Measurements from ENCODE around the gene UFC1. TPM values are rescaled to one million over a fixed set of nuclear protein-coding genes. Genes with fewer than 3 reads are reported as not detected.

Gene UFC1
- total RNA-seq, 1 experiment from 2014 or later: 95.6 TPM

DNA sequence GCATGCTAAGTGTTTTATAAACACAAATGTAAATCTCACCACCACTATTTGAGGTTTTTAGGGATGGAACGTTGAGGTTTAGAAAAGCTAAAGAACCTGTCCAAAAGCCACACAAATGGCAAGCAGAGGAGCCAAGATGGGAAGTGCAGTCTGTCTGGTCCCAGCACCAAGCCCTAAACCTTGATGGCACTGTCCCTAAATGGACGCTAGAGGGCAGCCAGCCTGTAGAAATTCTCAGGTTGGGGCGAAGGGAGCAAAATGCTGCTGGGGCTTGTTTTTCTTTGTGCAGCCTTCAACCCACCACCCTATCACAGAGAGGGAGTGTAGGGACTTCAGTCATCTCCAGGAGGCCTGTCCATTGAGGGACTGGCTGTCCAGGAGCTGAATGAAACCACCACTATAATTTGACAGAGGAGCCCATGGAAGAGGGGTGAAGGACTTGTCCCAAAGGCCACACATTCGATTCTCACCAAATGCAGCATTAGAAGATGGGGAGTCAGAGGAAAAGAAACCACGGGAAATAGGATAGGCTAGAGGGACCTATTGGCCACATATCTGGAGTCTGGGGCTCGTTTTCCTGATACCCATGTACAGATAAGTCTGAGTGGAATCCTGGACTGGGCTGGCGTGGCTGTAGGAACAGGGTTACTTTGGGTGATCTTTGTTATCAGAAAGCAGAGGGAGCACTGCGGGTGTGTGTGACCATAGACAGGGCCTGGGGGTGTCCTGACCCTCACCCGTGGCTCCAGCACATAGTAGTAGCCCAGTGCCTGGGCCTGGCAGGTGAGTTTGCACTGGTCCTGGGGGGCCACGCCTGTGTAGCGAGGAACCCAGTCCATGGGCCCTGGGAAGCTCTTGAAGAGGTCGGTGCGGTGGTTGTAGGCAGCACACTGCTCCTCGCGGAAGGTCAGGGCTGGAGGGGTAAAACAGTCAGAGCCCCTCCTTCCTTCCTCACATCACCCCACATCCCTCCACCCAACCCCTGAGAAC lies 39.0 kb downstream of the UFC1 start:
- DNase-seq (ENCODE audit: low read depth): peak; percentile 63

DNA sequence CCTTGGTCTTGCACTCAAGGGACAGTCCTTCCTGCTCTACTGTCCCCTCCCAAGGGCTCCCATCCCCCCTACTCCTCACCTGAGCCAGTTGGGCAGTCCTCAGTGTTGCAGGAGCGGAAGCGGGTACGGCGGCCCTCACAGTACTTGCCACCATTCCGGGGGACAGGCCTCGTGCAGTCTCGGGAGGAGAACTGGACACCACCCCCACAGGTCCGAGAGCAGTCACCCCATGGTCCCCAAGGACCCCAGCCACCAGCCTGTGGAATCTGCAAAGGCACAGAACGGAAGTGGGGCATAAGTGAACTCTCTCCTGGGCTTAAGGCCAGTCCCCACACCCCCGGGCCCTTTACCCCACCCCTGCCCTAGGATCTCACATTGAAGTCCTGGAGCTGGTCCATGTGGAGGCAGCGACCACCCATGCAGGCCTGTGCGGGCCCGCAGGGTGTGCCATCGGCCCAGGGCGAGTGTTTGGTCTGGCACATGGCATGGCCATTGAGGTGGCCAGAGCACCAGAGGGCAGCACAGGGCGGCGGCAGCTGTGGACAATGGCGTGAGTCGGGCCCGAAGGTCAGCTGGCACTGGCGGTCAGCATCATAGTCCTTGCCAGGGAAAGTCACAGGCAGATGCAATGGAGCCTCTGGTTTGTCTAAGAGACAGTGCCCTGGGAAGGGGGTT lies 39.9 kb downstream of the UFC1 start:
- no peak for DNase-seq (ENCODE audit: low read depth)

DNA sequence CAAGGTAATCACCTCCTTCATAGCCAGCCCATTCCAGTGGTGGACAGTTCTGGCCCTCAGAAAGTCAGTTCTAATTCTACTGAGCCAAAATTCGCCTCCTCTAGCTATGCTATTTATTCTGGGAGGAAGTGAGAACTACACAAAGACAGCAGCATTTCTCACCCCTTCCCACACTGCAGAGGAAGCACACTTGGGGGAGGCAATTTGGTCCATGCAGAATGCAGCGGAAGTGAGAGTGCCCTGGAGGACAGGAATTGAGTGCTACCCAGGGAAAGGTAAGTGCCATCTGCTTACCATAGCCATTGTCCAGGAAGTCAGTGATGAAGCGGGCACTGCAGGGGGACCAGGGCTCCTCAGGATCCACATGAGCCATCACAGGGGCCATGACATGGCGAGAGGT lies 41.4 kb downstream of the UFC1 start:
- no peak for DNase-seq (ENCODE audit: low read depth)

DNA sequence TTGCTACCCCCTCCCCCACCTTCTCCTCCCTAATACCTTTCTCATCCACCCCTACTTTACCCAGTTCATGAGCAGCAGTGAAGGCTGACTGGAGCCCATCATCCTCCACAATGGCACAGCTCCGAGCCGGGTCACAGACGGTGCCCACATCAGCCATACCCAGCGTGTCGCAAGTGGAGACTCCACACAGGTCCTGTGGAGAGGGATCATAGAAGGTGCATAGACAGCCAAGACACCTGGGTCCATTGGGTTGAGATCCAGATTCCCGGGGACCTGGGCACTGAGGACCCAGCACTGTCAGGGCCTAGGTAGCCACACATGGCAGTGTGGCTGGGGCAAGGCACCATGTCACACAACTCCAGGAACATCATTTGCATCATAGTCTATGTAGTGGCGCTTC lies 42.3 kb downstream of the UFC1 start:
- DNase-seq (ENCODE audit: low read depth): no peak

DNA sequence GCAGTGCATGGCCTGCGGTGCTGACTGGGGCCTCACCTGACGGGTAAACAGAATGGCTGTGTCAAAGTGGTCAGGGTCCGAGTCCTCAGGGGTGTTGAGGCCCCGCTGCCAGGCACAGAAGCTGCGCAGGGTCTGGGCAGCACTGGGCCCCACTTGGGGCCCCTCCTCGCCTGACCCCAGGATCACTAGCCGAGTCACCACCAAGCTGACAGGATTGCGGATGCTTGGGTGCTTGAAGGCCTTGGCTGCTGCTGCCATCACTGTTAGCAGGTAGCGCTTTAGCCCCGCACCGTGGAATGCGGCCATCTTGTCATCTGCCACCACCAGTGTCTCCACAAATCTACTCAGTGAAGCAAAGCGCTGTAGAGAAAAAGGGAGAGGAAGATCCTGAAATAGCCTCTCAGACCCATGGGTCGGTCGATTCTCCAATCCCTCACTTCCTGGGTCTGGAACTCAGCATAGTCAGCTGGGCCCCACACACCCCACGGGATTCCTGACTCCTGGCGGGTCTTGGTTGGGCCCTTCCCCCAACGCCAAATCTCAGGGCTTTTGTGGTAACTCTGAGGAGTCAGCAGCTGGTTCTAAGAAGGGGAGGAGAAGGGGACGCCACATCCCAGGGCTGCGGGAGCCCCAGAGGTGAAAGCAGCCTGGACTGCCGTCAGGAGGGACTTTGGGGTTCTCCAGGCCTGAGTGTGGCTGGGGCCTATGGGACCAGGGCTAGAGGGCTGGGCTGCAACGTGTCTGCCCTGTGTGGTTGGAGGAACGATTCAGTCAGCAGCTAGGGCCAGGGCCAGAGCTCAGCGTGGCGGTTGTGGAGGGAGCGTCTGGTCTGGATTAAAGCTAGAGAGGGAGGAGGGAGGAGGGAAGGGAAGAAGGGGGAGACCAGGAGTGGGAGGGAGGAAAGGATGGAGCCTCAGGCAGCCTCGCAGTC lies 43.0 kb downstream of the UFC1 start:
- peak; percentile 86 for DNase-seq (ENCODE audit: low read depth)

DNA sequence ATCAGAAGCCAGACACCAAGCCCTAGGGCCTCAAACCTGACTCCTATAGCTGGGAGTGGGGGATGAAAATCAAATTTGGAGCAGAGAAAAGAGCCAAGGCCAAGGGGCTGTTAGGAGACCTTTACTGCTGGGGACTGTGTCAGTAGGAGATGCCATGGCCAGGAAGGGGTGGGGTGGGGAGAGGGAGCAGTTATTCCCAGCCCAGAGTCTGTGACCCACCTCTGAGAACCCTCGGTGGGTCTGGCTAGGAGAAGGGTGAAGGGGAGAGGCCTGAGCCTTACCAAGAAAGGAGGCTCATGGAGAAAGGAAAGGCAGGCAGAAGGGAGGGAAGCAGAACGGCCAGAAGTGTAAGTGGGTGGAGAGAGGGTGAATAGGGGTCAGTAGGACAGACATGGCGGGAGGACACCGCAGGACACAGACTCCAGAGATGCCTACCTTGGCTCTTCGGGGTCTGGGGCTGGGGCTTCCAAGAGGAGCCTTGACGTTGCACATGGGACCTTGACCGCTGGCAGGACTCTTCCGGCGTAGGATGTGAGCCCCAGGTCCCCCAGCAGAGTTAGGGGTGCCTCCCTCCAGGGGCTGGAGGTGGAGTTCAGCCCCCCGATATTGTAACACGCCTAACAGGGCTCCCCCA lies 43.9 kb downstream of the UFC1 start:
- DNase-seq (ENCODE audit: low read depth): no peak

DNA sequence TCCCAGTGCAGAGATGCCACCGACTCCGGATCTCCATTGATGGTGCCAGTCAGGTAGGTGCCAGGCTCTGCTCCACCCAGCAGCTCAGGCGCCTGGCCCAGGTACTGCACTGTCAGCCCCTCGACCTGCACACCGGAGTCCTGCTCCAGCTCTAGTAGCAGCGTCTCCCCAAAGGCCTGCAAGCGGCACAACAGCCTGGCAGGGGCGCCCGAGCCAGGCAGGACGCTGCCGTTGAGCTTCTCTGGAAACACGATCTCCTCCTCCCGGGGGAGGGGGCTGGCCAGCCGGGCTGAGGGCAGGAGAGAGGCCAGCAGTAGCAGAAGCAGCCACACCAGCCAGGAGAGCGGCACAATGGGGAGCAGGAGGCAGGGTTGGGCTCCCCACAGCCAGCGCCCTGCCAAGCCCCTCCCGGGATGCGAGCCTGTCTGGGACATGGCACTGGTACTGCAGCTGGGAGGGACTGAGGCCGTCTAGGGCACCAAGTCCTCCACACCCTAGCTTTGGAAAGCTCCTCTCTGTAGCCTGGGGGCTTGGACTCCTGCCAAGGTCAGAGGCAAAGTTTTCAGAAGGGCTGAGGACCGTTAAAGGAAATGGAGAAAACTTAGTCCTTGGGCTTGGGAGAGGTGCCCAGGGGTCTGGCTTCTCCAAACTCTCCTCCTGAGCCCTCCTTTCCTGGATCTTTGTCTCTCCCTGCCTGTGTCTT lies 44.6 kb downstream of the UFC1 start:
- DNase-seq (ENCODE audit: low read depth): peak; percentile 82

DNA sequence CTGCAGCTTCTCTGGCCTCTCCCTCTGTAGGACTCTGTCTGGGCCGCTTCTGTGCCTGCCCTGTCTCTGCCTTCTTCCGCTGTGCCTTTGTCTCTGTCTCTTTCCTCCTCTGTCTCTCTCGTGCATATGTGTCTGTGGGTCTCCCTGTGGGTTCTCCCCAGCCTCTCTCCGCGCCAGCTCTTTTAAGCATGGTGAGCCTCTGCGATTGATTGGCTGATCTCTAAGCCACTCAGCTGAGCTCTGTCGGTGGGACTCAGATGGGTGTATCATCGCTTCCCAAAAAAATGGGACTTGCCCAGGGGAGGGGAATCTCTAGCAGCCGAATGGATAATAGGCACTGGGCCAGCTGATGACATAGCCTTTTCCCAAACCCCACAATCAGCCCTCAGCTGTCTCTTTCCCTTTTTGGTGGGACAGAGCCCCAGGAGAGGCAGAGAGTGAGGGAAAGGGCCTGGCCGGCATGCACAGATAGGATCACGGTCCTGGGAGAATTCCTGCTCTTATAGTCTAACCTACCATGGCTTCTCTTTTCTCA lies 45.2 kb downstream of the UFC1 start, which contains the start of gene ADAMTS4:
Gene ADAMTS4, minus strand, starts transcription at position 158 of the 535 bp plus-strand sequence. CDS start 427 bp downstream, outside the sequence.
- DNase-seq (ENCODE audit: low read depth): peak; percentile 95

DNA sequence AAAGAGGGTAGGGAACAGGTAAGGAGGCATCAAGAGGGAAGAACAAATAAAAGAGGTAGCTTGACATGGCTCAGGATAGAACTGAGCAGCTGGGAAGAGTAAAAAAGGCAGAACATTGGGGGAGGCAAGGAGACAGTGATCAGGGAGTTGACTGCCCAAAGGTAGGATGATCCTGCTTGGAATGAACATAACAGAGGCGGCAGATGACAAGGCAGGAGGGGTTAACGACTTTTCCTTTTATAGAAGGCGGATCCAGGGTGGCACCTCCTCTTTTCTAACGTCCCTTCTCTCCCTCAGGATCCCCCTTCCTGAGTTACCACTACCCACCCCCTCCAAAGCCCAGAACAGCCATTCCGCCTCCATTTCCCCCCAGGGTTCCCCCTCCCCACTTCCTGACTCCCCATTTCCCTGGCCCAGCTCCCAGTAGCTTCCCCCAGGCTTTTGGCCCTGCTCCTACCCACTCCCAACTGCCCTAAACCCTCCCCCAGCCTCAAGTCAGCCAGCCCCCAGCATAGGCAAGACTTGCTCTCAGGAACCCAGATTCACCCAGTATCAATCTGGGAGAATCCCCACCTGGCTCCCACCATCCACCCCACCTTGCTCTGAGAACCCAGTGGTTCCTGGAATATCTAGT lies 45.8 kb downstream of the UFC1 start:
- DNase-seq (ENCODE audit: low read depth): peak; percentile 37

DNA sequence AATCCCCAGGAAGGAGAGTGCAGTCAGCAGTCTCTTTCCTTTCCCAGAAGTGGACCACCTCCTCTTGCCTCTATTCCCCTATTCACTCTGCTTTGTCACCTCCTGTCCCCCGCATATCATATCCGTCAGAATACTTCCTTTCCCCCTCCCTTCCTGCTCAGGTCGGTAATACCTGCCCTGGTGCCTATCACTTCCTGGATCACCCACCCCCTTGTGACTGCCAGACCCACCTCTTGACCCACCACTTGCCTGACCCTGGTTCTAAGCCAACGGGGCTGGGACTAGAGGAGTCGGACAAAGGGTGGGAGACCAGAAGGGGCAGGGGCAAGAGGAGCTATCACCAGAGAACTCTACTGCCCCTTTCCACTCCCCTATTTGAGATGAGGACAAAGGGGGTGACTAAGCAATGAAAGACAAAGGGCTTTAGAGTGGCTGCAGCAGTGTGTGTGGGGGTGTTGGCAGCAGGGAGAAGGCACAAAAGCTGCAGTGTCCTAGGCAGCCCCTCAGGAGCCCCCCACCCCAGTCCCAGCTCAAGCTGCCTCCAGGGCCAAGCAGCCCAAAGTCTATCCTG lies 46.7 kb downstream of the UFC1 start:
- DNase-seq (ENCODE audit: low read depth): no peak

DNA sequence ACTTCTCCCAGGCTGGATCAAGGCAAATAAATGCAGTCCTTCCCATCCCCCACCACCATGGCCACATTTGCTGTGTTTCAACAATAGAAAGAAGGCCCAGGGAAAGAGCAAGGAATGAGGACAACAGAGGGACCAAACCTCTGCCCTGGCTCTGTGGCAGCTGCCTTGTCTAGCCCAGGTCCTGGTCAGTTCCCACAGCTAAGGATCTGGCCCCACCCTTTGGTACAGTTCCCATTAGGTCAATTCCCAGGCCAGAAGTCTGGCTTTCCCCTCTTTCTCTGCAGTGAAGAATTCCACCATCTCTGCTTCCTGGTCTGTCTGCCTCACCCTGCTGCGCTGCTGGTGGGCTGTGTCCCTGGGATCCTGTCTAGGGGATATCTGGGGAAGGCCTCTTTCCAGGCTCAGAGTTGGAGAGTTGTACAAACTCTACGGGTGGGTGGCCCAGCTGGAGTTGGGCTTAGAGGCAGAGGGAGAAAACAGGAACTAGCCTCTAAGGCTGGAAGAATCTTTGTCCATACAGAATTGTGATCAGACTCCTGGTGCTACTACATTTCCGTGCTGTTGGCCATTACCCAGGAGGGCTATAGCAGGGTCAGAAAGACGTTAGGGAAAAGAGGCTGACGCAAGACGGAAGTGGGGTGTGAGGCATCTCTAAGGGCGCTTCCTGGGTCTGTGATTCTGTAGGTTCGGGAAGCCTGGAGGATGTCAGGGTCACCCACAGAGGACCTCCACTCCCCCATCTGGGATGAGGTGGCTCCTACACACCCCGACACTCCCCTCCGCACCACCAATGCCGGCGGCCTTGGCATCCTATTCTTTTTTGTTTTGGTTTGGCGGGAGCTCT lies 47.4 kb downstream of the UFC1 start:
- DNase-seq (ENCODE audit: low read depth): peak; percentile 62

DNA sequence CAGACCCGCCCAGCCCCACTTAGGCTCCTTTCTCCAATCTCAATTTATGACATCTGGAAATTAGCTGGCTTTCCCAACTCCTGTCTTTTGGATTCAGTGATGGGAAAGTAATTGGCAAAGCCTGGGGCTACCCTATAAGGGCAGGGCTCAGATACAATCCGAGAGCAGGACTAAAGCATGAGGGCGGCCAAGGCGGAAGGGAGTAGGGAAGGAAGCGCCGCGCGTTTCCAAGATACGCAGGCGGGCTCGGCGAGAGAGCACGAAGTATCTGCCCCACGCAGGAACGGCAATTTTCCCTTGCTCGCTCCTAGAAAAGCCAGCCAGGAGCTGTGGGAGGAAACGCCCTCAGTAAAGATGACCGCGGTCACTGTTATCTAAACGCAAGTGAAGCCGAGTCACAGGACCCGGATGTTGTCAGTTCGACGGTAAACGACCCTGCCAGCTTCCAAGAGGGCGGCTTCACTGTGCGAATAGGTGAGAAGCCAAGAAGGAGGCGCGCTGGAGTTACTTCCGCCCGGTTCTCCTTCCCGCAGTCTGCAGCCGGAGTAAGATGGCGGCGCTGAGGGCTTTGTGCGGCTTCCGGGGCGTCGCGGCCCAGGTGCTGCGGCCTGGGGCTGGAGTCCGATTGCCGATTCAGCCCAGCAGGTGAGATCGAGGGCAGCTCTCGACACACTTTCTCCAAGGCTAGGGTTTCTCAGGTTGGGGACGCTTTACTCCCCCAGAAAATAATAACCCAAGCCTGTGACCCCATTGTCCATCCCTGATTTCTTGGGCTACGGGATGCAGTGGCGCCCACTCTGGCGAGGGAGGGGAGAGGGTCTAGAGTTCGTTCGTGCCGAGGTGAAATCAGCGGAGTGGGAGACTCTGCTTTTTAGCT lies 48.3 kb downstream of the UFC1 start, which contains the start of gene NDUFS2:
Gene NDUFS2, plus strand, starts transcription at position 532 of the 877 bp plus-strand sequence. Its CDS starts 19 bp downstream, at position 551.
- peak; percentile 98 for DNase-seq (ENCODE audit: low read depth)

DNA sequence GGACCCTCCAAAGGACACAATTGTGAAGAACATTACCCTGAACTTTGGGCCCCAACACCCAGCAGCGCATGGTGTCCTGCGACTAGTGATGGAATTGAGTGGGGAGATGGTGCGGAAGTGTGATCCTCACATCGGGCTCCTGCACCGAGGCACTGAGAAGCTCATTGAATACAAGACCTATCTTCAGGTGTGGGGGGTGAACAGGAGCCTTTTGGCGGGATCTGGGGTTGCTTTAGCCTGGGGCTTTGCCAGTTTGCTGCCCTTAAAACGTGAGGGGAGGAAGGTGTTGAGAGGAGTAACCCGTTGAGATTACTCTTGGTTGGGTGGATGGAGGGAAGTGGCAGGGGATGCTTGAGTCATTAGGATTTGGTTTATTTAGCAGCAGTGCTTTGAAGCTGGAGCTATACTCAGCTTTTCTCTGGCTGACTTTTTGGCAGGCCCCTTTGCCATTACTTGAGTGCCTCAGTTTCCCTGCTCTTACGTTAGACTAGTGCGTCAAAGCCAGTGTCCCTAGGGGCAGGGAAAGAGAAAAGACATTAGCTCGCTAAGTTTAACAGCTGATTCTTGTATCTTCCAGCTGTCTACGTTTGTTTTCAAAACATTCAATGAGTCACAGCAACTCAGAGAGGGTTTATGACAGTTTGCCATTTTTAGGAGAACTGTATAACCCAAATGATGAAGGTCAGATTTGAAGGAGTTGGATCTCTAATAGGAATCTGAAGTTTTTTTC lies 52.8 kb downstream of the UFC1 start:
- no peak for DNase-seq (ENCODE audit: low read depth)

DNA sequence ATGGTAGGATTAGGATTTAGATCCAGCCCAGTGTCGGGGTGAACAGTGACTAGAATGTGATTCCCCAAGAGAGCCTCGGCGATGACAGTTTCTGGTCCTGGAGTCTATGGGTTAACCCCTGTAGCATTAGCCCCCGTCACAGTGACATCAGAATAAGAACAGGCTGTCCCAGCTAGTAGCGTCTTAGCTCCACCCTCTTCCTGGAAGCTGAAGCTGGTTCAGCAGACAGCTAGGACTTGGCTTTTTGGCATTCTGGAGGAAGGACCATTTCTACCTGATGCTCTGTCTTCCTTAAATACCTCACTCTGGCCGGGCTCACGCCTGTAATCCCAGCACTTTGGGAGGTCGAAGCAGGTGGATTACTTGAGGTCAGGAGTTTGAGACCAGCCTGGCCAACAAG lies 53.4 kb downstream of the UFC1 start:
- DNase-seq (ENCODE audit: low read depth): no peak
